ENCODE data around the gene MRC1.

GRCh38 chr10:17819836-17820235 is 10.7 kb downstream of the MRC1 start:
- TF ChIP-seq CTCF (IDR thresholded peaks at IDR 0.05), result no peak
- TF ChIP-seq POLR2A (IDR thresholded peaks at IDR 0.05), result no peak

Measured in lower leg skin (tissue), 3 donors.